Cardiac fibroblast (primary cell): ENCODE results near the gene CHCHD3.

Experiments used
- DNase-seq, 2 donors: peaks; one replicate each; pipeline versions ENCODE4 v3.0.0 to v3.0.0-alpha.2; 2010; ENCODE audit warnings: low read depth in 2 of 2
- H3K4me3 ChIP-seq, 2 donors: replicated peaks in 1 of 2; 1 replicate in 1 of 2; 2 replicates in 1 of 2; pipeline ENCODE4 v1.5.1; 2011; ENCODE audit warnings: low read depth in 2 of 2, low read length in 2 of 2, mild to moderate bottlenecking in 2 of 2, moderate library complexity in 1 of 2
- CTCF ChIP-seq: IDR thresholded peaks from one replicate; pipeline ENCODE4 v1.5.1; 2011; ENCODE audit warnings: low read depth, mild to moderate bottlenecking, low read length, inconsistent platforms

Gene CHCHD3

GRCh38 chr7:133007961-133008360 is 73.9 kb downstream of the CHCHD3 start:
- no peak for TF ChIP-seq CTCF
- H3K4me3 ChIP-seq: no peak overlapping the region
- no peak for DNase-seq

- peak; percentile 16 to 25 for DNase-seq
- no peak for TF ChIP-seq CTCF
- no peak overlapping the region for H3K4me3 ChIP-seq
Observed at GRCh38 chr7:133003052-133003910, 78.6 kb downstream of the CHCHD3 start.

- TF ChIP-seq CTCF: no peak
- no peak overlapping the region for H3K4me3 ChIP-seq
- DNase-seq: no peak
Observed at GRCh38 chr7:133001727-133002126, 80.2 kb downstream of the CHCHD3 start.

GRCh38 chr7:132999845-133000244 is 82.0 kb downstream of the CHCHD3 start:
- no peak overlapping the region for H3K4me3 ChIP-seq
- TF ChIP-seq CTCF: no peak
- DNase-seq: no peak

- no peak for DNase-seq
- no peak for TF ChIP-seq CTCF
- H3K4me3 ChIP-seq: no peak overlapping the region
Observed at GRCh38 chr7:132998763-132999162, 83.1 kb downstream of the CHCHD3 start.

GRCh38 chr7:132997505-132997904 is 84.4 kb downstream of the CHCHD3 start:
- TF ChIP-seq CTCF: no peak
- H3K4me3 ChIP-seq: no peak overlapping the region
- no peak for DNase-seq
